GM03348 (cell line): Measurements from ENCODE around the gene NTNG2.
"Not testable (repeated sequence)": the region's sequence is repeated elsewhere in the genome, so short reads cannot be mapped to it uniquely, and the experiment has no call there.

ENCODE experiments used
- DNase-seq: peaks from one replicate; pipeline ENCODE4 v3.0.0; 2012; ENCODE audit warnings: low spot score

Gene NTNG2

DNA sequence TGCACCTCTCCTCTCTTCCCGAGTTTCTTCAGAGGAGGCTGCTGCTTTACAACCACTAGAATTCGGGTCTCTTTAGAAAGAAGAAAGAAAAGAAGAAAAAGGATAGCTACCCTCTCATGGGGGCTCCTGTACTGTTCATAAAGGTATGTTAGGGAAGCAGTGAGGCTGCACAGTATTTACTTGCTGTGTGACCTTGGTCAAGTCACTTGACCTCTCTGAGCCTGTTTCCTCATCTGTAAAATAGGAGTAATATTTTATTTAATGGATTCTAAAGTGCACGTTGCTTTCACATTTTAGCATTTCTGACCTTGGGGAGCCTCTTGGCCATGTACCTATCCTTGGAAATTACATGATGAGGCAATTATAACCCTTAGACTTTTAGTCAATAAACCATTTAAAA lies 104.2 kb downstream of the NTNG2 start:
- no peak for DNase-seq

DNA sequence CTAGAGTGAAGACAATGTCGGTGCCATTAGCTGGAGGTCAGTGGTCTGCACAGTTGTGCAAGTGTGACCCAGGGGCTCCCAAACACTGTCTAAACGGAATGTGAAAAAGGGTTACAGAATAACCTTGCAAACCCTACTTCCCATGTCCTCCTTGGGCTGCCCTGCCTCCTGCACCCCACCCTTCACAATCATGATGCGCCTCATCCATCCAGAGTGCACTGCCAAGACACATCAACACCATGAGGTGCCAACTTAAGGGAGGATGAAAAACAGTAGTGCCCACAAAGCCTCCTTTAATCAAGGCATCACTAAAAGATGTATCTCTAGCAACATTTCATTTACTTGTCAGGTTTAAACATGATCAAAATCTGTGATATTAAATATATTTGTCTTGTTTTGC lies 105.8 kb downstream of the NTNG2 start:
- no peak for DNase-seq

DNA sequence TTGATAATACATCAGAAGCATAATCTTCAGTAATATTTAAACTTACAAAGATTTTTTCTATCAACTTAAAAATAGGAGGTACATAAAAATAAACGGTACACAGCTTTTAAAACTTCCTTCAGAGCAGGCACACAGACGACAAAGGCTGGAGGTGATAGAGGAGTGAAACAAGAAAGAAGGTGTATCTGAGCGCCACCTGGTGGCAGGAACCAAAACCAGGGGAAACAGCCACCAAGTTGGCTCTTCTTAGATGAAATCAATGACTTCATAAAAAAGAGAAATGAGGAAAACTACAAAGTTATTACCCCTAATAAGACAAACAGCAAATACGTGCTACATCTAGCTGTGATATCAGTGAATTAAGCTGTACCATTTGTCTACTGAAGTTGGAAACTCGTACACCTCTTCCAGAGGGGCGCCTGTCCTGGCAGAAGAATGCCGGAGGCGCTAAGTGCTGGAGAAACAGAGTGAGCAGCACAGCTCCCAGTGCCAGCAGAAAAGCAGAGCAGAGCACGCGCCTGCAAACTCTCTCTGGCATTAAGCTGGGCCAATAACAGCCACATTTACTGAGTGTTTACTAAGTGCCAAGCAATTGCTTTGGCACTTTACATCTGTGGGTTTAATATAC lies 107.0 kb downstream of the NTNG2 start:
- peak; percentile 79 for DNase-seq

- not testable (repeated sequence) for DNase-seq
Measured at GRCh38 chr9:132269704-132270516, 108.1 kb downstream of the NTNG2 start.

DNA sequence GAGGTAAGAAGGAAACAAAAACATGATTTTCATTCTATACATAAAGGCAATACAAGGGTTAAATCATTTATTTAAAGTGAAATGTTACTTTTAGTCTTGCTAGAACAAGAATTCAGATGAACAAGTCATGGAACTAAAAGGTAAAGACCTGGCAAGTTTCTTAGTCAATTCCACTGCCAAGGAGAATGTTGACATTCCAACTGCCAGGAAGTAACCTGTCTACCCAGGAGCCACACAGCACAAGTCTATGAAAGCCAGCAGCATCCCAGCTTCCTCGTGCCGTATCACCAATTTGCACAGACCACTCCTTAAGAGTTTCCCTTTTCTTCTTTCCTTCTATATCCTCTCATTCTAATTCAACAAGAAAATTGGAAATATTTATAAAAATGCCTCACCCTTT lies 113.0 kb downstream of the NTNG2 start:
- DNase-seq: no peak

GRCh38 chr9:132283165-132283564 lies 121.3 kb downstream of the NTNG2 start:
- DNase-seq: no peak

DNA sequence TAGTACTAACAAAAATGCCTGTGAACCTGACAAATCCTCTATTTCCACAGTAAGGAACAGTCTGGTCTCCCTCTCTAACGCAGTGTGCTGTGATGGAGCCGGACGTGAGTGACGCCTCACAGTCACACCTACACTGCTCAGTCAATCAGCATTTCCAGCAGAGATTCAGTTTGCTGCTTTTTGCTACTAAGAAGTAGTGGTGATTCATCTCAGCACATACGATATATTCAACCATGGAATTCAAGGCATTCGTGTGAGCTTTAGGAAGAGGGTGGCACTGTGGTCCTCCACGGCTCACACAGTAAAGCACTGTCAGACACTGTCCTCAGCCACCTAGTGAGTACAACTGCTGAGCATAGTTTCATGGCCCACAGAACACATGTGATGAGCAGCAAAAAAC lies 122.0 kb downstream of the NTNG2 start:
- DNase-seq: peak; percentile 16

DNA sequence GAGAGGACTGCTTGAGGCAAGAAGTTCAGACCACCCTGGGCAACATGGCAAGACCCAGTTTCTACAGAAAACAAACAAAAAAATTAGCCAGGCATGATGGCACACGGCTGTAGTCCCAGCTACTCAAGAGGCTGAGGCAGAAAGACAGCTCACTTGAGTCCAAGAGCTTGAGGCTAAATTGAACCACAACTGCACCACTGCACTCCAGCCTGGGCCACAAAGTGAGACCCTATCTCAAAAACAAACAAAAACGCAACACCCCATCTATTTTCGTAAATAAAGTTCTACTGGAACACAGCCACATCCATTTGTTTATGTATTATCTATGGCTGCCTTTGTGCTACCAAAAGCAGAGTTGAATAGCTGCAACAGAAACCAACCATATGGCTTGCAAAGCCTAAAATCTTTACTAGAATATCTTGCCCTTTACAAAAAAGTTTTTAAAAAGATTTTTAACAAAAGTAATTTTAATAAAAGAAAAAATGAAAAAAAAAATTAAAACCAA lies 125.5 kb downstream of the NTNG2 start:
- DNase-seq: no peak

- peak; percentile 49 for DNase-seq
Measured at GRCh38 chr9:132288361-132288760, 126.5 kb downstream of the NTNG2 start.

DNA sequence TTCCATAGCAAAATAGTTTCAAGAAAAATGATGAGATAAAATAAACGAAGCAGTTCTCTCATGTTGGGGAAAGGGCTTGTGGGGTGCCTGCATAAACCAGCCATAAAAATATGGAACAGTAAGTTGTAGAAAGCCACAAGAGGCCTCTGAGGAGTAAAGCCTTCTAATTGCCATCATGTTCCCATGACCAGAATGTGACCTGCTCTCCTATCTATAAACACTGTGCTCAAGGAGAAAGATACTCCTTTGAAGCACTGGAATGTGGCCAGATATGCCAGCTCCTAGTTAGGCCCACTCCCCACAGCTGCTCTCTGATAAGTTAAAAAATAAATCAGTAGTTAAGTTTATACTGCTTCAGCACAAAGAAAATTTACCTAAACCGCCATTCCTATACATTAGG lies 127.1 kb downstream of the NTNG2 start:
- DNase-seq: no peak

DNA sequence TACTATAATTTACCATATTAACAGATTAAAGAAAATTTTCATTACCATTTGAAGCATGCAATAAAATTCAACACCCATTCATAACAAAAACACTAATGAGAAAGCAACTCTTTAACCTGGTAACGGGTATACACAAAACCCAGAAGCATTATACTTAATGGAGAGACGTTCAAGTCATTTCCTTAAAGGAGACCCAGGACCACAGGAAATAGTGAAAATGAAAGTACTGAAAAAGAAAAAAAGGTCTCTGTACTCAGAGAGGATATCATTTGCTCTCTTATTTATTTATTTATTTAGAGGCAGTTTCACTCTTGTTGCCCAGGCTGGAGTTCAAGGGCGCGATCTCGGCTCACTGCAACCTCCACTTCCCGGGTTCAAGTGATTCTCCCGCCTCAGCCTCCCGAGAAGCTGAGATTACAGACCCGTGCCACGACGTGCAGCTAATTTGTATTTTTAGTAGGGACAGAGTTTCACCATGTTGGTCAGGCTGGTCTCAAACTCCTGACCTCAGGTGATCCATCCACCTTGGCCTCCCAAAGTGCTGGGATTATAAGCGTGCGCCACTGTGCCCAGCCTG lies 131.4 kb downstream of the NTNG2 start:
- no peak for DNase-seq
